GM11168 (cell line): ENCODE measurements around the gene CFAP221.

Experiments
- in situ Hi-C: fragments of 300-500 bp; cut with MboI; formaldehyde crosslinking; loops from one replicate; pipeline ENCODE4 v1.12.0; 2022; ENCODE audit warnings: low sequenced_read_pairs; ENCODE audit not compliant: unreplicated experiment

CFAP221 gene

GRCh38 chr2:119673796-119674195 lies 129.5 kb downstream of the CFAP221 start:
- in situ Hi-C loops, result loop anchor here (25.0 kb wide), 1 partner anchor 261 kb away; no protein-coding TSS in a partner anchor

- in situ Hi-C loops, result loop anchor here (25.0 kb wide), 1 partner anchor 263 kb away; no protein-coding TSS in a partner anchor
These were observed 130.7 kb downstream of the CFAP221 start for GRCh38 chr2:119674711-119675500.

- in situ Hi-C loops, result no loop called here
These were observed 133.9 kb downstream of the CFAP221 start for GRCh38 chr2:119678021-119678656.

GRCh38 chr2:119679526-119679837 lies 135.2 kb downstream of the CFAP221 start:
- in situ Hi-C loops, result no loop called here

GRCh38 chr2:119679846-119680245 lies 135.6 kb downstream of the CFAP221 start:
- in situ Hi-C loops, result no loop called here

GRCh38 chr2:119680457-119681202 lies 136.4 kb downstream of the CFAP221 start:
- in situ Hi-C loops, result no loop called here

- in situ Hi-C loops, result no loop called here
These were observed 137.1 kb downstream of the CFAP221 start for GRCh38 chr2:119681203-119681867.

DNA sequence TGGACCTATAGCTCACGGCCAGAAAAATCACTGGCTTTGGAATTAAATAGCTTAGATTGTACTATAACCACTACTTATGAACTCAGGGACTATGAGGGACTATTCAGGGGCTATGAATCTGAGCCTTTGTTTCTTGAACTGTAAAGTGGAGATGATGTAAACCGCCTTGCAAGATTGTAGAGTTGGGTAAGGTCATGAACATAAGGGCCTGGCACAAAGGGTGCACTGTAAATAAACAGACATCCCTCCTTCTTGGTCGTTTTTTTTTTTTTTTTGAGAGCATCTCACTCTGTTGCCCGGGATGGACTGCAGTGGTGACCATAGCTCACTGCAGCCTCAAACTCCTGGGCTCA lies 137.6 kb downstream of the CFAP221 start:
- in situ Hi-C loops, result no loop called here

GRCh38 chr2:119682578-119682977 lies 138.3 kb downstream of the CFAP221 start:
- in situ Hi-C loops, result no loop called here

- in situ Hi-C loops, result no loop called here
These were observed 138.9 kb downstream of the CFAP221 start for GRCh38 chr2:119683074-119683712.

GRCh38 chr2:119683713-119684443 lies 139.6 kb downstream of the CFAP221 start:
- in situ Hi-C loops, result no loop called here

- in situ Hi-C loops, result no loop called here
These were observed 140.3 kb downstream of the CFAP221 start for GRCh38 chr2:119684518-119684917.

DNA sequence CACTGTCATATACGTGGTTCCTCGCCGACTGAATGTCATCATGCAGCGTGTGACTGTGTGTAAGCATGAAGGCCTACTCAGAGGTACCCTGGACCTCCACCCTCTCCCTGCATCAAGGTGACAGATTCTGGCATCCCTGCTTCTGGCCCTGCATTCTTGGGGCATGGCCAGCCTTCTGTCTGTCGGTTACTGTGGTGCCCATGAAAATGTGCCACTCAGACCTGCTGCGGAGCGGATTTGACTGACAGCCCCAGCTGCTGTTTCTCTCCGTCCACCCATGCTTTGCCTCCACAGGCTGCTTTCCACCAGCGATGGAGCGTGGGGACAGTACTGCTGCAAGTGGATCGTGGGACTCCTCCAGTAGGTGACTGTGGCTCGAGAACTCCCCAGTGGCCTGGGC lies 144.4 kb downstream of the CFAP221 start:
- in situ Hi-C loops, result no loop called here

DNA sequence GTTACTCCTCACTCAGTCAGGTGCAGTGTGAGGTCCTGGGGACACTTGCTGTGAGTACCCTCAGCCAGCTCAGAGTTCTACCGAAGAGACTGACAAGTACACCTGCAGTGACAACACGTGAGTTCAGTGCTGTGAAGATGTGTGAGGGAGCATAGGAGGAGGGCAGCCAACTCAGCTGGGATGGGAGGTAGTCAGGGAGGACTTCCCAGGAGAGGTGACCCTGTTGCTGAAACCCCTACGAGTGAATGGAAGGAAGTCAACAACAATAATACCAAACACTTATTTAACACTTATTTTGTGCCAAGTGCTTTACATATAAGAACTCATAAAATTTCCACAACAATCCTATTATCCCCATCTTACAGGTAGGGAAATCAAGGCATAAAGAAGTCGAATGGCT lies 145.0 kb downstream of the CFAP221 start:
- in situ Hi-C loops, result no loop called here

DNA sequence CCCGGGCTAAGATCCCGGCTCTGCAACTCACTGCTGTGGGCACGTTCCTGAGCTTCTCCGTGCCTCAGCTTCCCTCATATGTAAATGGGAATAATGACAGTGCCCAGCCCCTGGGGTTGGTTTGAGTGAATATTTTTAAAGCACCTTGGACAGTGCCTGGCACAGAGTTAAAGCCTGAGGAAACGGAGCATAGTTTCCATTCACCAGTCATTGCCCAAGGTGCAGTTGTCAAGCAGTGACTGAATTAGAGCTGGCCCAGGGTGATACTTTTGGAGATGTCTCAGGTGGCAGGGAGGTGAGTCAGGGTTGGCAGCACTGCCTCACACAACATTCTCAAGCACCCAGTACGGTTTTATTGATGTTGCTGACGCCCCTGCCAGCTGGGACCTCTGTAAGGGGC lies 146.9 kb downstream of the CFAP221 start:
- in situ Hi-C loops, result no loop called here

DNA sequence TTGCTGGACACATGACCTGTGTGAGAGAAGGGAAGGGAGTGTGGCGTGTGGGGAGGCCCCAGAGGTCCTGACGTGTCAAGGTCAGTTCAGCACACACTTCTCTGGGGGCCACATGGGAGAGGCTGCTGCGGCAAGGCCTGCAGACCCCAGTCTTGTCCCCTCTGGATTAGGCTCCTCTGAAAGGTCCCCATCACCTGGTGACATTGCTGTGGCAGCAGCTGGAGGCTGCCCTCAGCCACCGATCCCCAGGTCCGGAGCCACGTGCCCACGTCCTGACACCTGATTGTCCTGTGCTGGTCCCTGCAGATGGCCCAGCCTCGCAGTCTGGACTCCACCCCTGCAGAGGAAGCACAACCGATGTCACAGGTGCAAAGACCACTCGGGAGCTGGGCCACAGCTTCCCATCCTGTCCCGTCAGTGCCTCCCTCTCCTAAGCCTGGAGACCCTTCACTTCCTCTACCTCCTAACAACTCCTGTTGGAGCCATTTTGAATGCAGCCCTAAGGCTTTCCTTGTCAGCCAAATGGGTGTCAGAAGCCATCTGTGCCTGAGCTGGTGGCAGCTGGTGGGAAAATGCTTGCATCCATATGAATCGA lies 147.5 kb downstream of the CFAP221 start:
- in situ Hi-C loops, result no loop called here

- in situ Hi-C loops, result no loop called here
These were observed 148.1 kb downstream of the CFAP221 start for GRCh38 chr2:119692310-119692709.

- in situ Hi-C loops, result no loop called here
These were observed 148.7 kb downstream of the CFAP221 start for GRCh38 chr2:119692954-119693353.

GRCh38 chr2:119693567-119693966 lies 149.3 kb downstream of the CFAP221 start:
- in situ Hi-C loops, result no loop called here
